GM12878 (cell line): ENCODE results near the gene WHRN. TPM values are rescaled to one million over a fixed set of nuclear protein-coding genes. Genes with fewer than 3 reads are reported as not detected.

ENCODE experiments used
- BCL11A ChIP-seq: IDR thresholded peaks from 2 replicates; pipeline ENCODE4 v1.6.1; 2011; ENCODE audit warnings: low read depth, low read length
- HDAC2 ChIP-seq: fragments of 200-600 bp; sonication (generic); IDR thresholded peaks from 2 replicates; pipeline ENCODE4 v1.6.1; 2017
- IRF4 ChIP-seq: IDR thresholded peaks from 2 replicates; pipeline ENCODE4 v1.6.1; 2011; ENCODE audit warnings: low read depth, low read length
- RAD51 ChIP-seq: fragments of 450-650 bp; IDR thresholded peaks from 2 replicates; pipeline ENCODE4 v1.6.1; 2016; ENCODE audit warnings: moderate library complexity, mild to moderate bottlenecking, inconsistent platforms
- RFX5 ChIP-seq: IDR thresholded peaks from 2 replicates; pipeline ENCODE4 v1.6.1; 2011; ENCODE audit warnings: low read depth, low read length, improper control_type of control experiment
- SIX5 ChIP-seq: IDR thresholded peaks from 2 replicates; pipeline ENCODE4 v1.6.1; 2011; ENCODE audit warnings: mild to moderate bottlenecking, low read depth, low read length, moderate library complexity; ENCODE audit not compliant: severe bottlenecking
- TBL1XR1 ChIP-seq: IDR thresholded peaks from 2 replicates; pipeline ENCODE4 v1.6.1; 2012; ENCODE audit warnings: low read depth, low read length, improper control_type of control experiment
- ZNF384 ChIP-seq: IDR thresholded peaks from 2 replicates; pipeline ENCODE4 v1.6.1; 2012; ENCODE audit warnings: low read depth, mild to moderate bottlenecking, low read length, improper control_type of control experiment, borderline replicate concordance
- polyA plus RNA-seq, 11 experiments: library from polyadenylated mRNA; depleted of rRNA in 4 of 11; unstranded in 6 of 11; stranded (reverse) in 5 of 11; fragments of >200 nt; fragmentation: Nextera tagmentation in 4 of 11; fragmentation: Illumina TruSeq in 1 of 11; extraction: Ambion mirVana in 4 of 11; extraction: Trizol in 1 of 11; gene quantifications; 1 replicate in 1 of 11; 2 replicates in 10 of 11; pipeline versions ENCODE4 v1.2.1 to v1.2.3, GENCODE V29; 2011 to 2016; ENCODE audit warnings: inconsistent platforms in 2 of 11, missing spikeins in 2 of 11, low read depth in 1 of 11
- total RNA-seq, 4 experiments: library from RNA; depleted of rRNA in 3 of 4; stranded (reverse); fragments of >200 nt in 3 of 4; fragmentation: Illumina TruSeq in 1 of 4; extraction: Trizol in 1 of 4; gene quantifications; 2 replicates each; pipeline versions ENCODE4 v1.2.1 to v1.2.3, GENCODE V29; 2013 to 2021
- TF ChIP-seq, protein P1 (sequence below): fragments of 450-650 bp; IDR thresholded peaks from 2 replicates; pipeline ENCODE4 v1.6.1; 2017; ENCODE audit warnings: antibody characterized with exemption, mild to moderate bottlenecking, moderate library complexity
- TF ChIP-seq, protein P2 (sequence below), 3 experiments: IDR thresholded peaks in 2 of 3; conservative IDR thresholded peaks in 1 of 3; 2 replicates each; pipeline ENCODE4 v1.5.1; 2011; ENCODE audit warnings: low read depth in 3 of 3, low read length in 3 of 3, mild to moderate bottlenecking in 3 of 3, control low read depth in 2 of 3, moderate library complexity in 2 of 3, inconsistent platforms in 1 of 3, mixed read lengths in 1 of 3; ENCODE audit not compliant: control insufficient read depth in 2 of 3, insufficient read depth in 1 of 3; ENCODE audit errors: extremely low read depth in 1 of 3
- TF ChIP-seq, protein P3 (sequence below): IDR thresholded peaks from 2 replicates; pipeline ENCODE4 v1.6.1; 2012; ENCODE audit warnings: mild to moderate bottlenecking, low read depth, low read length

Gene WHRN
- total and polyA plus RNA-seq, 10 of the 15 experiments (the other 5 are each of a cell fraction or from before 2014, with no cell fraction given), result 0.04 to 18.2 (median 0.68) TPM; not detected in 1

DNA sequence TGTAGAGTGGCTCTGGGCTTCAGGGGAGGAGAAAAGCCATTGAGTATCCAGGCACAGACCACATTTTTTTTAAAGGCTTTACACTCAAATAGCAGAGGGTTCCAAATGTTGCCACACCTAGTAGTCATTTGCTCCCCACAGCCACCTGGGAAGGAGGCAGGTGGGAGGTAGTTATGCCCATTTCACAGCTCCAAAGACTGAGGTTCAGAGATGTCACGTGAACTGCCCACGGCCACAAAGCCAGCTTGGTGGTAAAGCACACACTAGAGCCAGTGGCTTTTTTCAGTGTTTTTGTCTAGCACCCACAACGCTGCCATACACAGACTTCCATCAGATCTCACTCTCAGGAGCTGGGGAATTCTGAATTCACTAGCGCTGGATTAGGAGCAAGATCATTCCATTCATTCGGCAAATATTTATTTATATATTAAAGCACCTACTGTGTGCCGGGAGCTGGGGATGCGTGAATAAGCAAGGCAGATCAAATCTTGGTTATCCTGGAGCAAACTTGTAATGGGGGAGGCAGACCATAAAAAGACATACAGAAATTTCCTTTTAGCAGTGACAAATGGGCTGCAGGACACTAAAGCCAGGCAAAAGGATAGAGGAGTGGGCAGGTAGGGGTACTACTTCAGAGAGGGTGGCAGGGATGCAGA is 7.4 kb downstream of the WHRN start (continued):
- TF ChIP-seq, protein P1, sequence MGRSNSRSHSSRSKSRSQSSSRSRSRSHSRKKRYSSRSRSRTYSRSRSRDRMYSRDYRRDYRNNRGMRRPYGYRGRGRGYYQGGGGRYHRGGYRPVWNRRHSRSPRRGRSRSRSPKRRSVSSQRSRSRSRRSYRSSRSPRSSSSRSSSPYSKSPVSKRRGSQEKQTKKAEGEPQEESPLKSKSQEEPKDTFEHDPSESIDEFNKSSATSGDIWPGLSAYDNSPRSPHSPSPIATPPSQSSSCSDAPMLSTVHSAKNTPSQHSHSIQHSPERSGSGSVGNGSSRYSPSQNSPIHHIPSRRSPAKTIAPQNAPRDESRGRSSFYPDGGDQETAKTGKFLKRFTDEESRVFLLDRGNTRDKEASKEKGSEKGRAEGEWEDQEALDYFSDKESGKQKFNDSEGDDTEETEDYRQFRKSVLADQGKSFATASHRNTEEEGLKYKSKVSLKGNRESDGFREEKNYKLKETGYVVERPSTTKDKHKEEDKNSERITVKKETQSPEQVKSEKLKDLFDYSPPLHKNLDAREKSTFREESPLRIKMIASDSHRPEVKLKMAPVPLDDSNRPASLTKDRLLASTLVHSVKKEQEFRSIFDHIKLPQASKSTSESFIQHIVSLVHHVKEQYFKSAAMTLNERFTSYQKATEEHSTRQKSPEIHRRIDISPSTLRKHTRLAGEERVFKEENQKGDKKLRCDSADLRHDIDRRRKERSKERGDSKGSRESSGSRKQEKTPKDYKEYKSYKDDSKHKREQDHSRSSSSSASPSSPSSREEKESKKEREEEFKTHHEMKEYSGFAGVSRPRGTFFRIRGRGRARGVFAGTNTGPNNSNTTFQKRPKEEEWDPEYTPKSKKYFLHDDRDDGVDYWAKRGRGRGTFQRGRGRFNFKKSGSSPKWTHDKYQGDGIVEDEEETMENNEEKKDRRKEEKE, result no peak
- no peak for TF ChIP-seq HDAC2
- TF ChIP-seq RAD51, result peak; percentile 34; the same call in 1 of the 2 replicates
- no peak for TF ChIP-seq ZNF384
- no peak for TF ChIP-seq IRF4
- TF ChIP-seq, protein P2, sequence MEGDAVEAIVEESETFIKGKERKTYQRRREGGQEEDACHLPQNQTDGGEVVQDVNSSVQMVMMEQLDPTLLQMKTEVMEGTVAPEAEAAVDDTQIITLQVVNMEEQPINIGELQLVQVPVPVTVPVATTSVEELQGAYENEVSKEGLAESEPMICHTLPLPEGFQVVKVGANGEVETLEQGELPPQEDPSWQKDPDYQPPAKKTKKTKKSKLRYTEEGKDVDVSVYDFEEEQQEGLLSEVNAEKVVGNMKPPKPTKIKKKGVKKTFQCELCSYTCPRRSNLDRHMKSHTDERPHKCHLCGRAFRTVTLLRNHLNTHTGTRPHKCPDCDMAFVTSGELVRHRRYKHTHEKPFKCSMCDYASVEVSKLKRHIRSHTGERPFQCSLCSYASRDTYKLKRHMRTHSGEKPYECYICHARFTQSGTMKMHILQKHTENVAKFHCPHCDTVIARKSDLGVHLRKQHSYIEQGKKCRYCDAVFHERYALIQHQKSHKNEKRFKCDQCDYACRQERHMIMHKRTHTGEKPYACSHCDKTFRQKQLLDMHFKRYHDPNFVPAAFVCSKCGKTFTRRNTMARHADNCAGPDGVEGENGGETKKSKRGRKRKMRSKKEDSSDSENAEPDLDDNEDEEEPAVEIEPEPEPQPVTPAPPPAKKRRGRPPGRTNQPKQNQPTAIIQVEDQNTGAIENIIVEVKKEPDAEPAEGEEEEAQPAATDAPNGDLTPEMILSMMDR (IDR thresholded peaks at IDR 0.05 in 2 of 3, conservative IDR thresholded peaks at IDR 0.05 in 1 of 3; ENCODE audit: control insufficient read depth in 2 of 3, extremely low read depth in 1 of 3, insufficient read depth in 1 of 3, low read depth in 3 of 3, low read length in 3 of 3), result no peak
- TF ChIP-seq SIX5, result no peak
- TF ChIP-seq BCL11A, result no peak
- TF ChIP-seq, protein P3, sequence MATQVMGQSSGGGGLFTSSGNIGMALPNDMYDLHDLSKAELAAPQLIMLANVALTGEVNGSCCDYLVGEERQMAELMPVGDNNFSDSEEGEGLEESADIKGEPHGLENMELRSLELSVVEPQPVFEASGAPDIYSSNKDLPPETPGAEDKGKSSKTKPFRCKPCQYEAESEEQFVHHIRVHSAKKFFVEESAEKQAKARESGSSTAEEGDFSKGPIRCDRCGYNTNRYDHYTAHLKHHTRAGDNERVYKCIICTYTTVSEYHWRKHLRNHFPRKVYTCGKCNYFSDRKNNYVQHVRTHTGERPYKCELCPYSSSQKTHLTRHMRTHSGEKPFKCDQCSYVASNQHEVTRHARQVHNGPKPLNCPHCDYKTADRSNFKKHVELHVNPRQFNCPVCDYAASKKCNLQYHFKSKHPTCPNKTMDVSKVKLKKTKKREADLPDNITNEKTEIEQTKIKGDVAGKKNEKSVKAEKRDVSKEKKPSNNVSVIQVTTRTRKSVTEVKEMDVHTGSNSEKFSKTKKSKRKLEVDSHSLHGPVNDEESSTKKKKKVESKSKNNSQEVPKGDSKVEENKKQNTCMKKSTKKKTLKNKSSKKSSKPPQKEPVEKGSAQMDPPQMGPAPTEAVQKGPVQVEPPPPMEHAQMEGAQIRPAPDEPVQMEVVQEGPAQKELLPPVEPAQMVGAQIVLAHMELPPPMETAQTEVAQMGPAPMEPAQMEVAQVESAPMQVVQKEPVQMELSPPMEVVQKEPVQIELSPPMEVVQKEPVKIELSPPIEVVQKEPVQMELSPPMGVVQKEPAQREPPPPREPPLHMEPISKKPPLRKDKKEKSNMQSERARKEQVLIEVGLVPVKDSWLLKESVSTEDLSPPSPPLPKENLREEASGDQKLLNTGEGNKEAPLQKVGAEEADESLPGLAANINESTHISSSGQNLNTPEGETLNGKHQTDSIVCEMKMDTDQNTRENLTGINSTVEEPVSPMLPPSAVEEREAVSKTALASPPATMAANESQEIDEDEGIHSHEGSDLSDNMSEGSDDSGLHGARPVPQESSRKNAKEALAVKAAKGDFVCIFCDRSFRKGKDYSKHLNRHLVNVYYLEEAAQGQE, result no peak
- no peak for TF ChIP-seq RFX5
- TF ChIP-seq TBL1XR1, result no peak
